ENCODE data around the gene UBE2D2. TPM values are rescaled to one million over a fixed set of nuclear protein-coding genes. Genes with fewer than 3 reads are reported as not detected.
A peak's percentile ranks its signal among the peaks of the same experiment; 100 is the strongest.

Gene UBE2D2
- total and polyA plus RNA-seq, 2 of the 4 experiments (the other 2 are of a cell fraction): 26.9 to 35.7 TPM

- peak overlapping the region; percentile 80 for H2AFZ ChIP-seq (replicated peaks; ENCODE audit: low read length, poor library complexity)
- H3K4me3 ChIP-seq (ENCODE audit: insufficient read depth, low read depth, low read length): peak overlapping the region; percentile 27
- BruUV-seq (replicated peaks): no TSS peak
- H3K9me3 ChIP-seq (ENCODE audit: control insufficient read depth, insufficient read depth, low read length): no peaks in the 10 kb centered on the region
- TF ChIP-seq NFE2L2 (IDR thresholded peaks at IDR 0.05; ENCODE audit: low read depth, low read length) (no peak), CEBPB (IDR thresholded peaks at IDR 0.05; ENCODE audit: low read depth, low read length) (no peak), MAFK (IDR thresholded peaks at IDR 0.05; ENCODE audit: low read depth, low read length) (no peak), ELK1 (IDR thresholded peaks at IDR 0.05; ENCODE audit: borderline replicate concordance, low read depth, low read length) (no peak), FOS (IDR thresholded peaks at IDR 0.05; ENCODE audit: low read depth, low read length) (no peak), MXI1 (IDR thresholded peaks at IDR 0.05; ENCODE audit: borderline replicate concordance, low read depth, low read length) (no peak), RCOR1 (IDR thresholded peaks at IDR 0.05; ENCODE audit: insufficient replicate concordance, low read length) (no peak), SMC3 (IDR thresholded peaks at IDR 0.05; ENCODE audit: low read depth, low read length) (no peak)
- in situ Hi-C loops (cut with MboI; ENCODE audit: low sequenced_read_pairs) (loop anchor here (25.0 kb wide), 1 partner anchor 475 kb away; the partner anchor contains the start of gene PURA), intact Hi-C loops (cut with micrococcal nuclease) (loop anchor here (1.0 to 10.0 kb wide), 2 partner anchors 11 to 208 kb away; partner anchors contain the start of gene CXXC5), dilution Hi-C loops (cut with HindIII; ENCODE audit: low sequenced_read_pairs, unreplicated experiment) (loop anchor here (25.0 kb wide), 1 partner anchor 125 kb away; no protein-coding TSS in a partner anchor)
- H4K5ac ChIP-seq (ENCODE audit: low read depth, low read length): peak overlapping the region; percentile 66
- H3K4me2 ChIP-seq (ENCODE audit: low read depth, low read length): peak overlapping the region; percentile 95
- H3K79me1 ChIP-seq (ENCODE audit: low read depth in 1 of 2, low read length in 2 of 2): peaks cover 4 to 43% of the 10 kb centered on the region in 2 experiments; a peak in 3 of 4 replicates
- H3K36me3 ChIP-seq (ENCODE audit: control insufficient read depth, insufficient read depth, low read length): no peaks in the 10 kb centered on the region
- H4K8ac ChIP-seq (ENCODE audit: low read depth in 2 of 2, low read length in 2 of 2): peak overlapping the region in 1 of 2 experiments; percentile 79; a peak in 1 of 4 replicates
- H2BK20ac ChIP-seq (ENCODE audit: low read depth, low read length): peak overlapping the region; percentile 71
- ATAC-seq (ENCODE audit: low read depth) (peak; percentile 0; the same call in 1 of the 2 replicates), DNase-seq (peak; percentile 51)
- H2BK5ac ChIP-seq (ENCODE audit: low read depth, low read length, poor library complexity, severe bottlenecking): no peak overlapping the region
- peak overlapping the region; percentile 99 for H2AK5ac ChIP-seq (ENCODE audit: low read depth, low read length)
- H3K27ac ChIP-seq (ENCODE audit: insufficient read depth, low read length): no peak overlapping the region
- no peaks in the 10 kb centered on the region for H3K27me3 ChIP-seq (ENCODE audit: control insufficient read depth, insufficient read depth, low read length)
- H3K56ac ChIP-seq (ENCODE audit: extremely low read depth, insufficient read depth, low read length): no peak overlapping the region
- H2BK120ac ChIP-seq (ENCODE audit: low read depth, low read length): peak overlapping the region; percentile 66
- H3K14ac ChIP-seq (replicated peaks; ENCODE audit: low read depth, low read length): peak overlapping the region; percentile 89
- ChIA-PET CTCF (interaction anchor here (0.6 to 2.4 kb wide), 4 partner anchors 9 to 81 kb away, joined by 3 to 12 read pairs (median 8); partner anchors contain the start of gene CXXC5), POLR2A (ENCODE audit: unreplicated experiment) (interaction anchor here (0.8 to 1.9 kb wide), 2 partner anchors 11 to 24 kb away, joined by 7 to 9 read pairs; partner anchors contain the start of gene CXXC5)
- H3K4me1 ChIP-seq (ENCODE audit: control insufficient read depth, insufficient read depth, low read length): peaks cover 23% of the 10 kb centered on the region
- peak overlapping the region; percentile 67; the same call in 1 of the 3 replicates for H2BK15ac ChIP-seq (ENCODE audit: low read depth, low read length)
- H4K20me1 ChIP-seq (ENCODE audit: insufficient read depth, low read length): peaks cover 14% of the 10 kb centered on the region
- H3K4ac ChIP-seq (ENCODE audit: low read depth, low read length): peak overlapping the region; percentile 95
- peaks cover 19% of the 10 kb centered on the region for H3K9me1 ChIP-seq (ENCODE audit: insufficient read depth, low read length)
- H3K18ac ChIP-seq (ENCODE audit: low read depth, low read length): peak overlapping the region; percentile 37; the same call in 1 of the 2 replicates
- H2AK9ac ChIP-seq (replicated peaks; ENCODE audit: low read depth, low read length, poor library complexity): peak overlapping the region; percentile 89
- H4K91ac ChIP-seq (ENCODE audit: insufficient read depth, low read depth, low read length): peak overlapping the region; percentile 88
- H3K23ac ChIP-seq (ENCODE audit: low read depth, low read length): peak overlapping the region; percentile 99
- WGBS, 2 experiments (ENCODE audit: extremely low coverage in 2 of 2, insufficient read length in 1 of 2): no CpG with 5 or more reads among the region's 6 CpGs
- H3K9ac ChIP-seq (ENCODE audit: low read depth, low read length): peak overlapping the region; percentile 72
Observed at GRCh38 chr5:139636975-139637408, 75.9 kb downstream of the UBE2D2 start.
